RWPE2 (cell line): ENCODE data around the gene RGS17.

ENCODE experiments used
- ATAC-seq: fragments of 200-7000 bp; cut with Tn5 transposase; 3 replicates; pipeline ENCODE4 v1.9.1; 2021; ENCODE audit warnings: low read depth
- DNase-seq: peaks from one replicate; pipeline ENCODE4 v3.0.0-alpha.2; 2020; ENCODE audit warnings: low spot score
- H3K27ac ChIP-seq: fragments of 450-650 bp; 2 replicates; pipeline ENCODE4 v1.5.1; 2017; ENCODE audit warnings: mild to moderate bottlenecking; ENCODE audit not compliant: poor library complexity, severe bottlenecking
- H3K27me3 ChIP-seq: fragments of 250-450 bp; sonication (Bioruptor Pico); 2 replicates; pipeline ENCODE4 v1.5.1; 2021; ENCODE audit warnings: mild to moderate bottlenecking, moderate library complexity; ENCODE audit not compliant: insufficient read depth, poor library complexity, severe bottlenecking
- H3K36me3 ChIP-seq: fragments of 250-450 bp; sonication (Bioruptor Pico); 2 replicates; pipeline ENCODE4 v1.5.1; 2020; ENCODE audit warnings: low read depth, mild to moderate bottlenecking, moderate library complexity
- H3K4me1 ChIP-seq: fragments of 250-450 bp; sonication (Bioruptor Pico); 2 replicates; pipeline ENCODE4 v1.5.1; 2021; ENCODE audit warnings: mild to moderate bottlenecking, moderate library complexity; ENCODE audit not compliant: insufficient read depth, poor library complexity, severe bottlenecking
- H3K4me3 ChIP-seq: fragments of 250-450 bp; sonication (Bioruptor Pico); 2 replicates; pipeline ENCODE4 v1.5.1; 2021; ENCODE audit warnings: mild to moderate bottlenecking, moderate library complexity; ENCODE audit not compliant: severe bottlenecking
- H3K9me3 ChIP-seq: fragments of 250-450 bp; sonication (Bioruptor Pico); 2 replicates; pipeline ENCODE4 v1.5.1; 2021; ENCODE audit warnings: mild to moderate bottlenecking, moderate library complexity; ENCODE audit not compliant: severe bottlenecking
- CTCF ChIP-seq: fragments of 450-650 bp; IDR thresholded peaks from one replicate; pipeline ENCODE4 v1.5.1; 2017; ENCODE audit warnings: mild to moderate bottlenecking, moderate library complexity; ENCODE audit not compliant: poor library complexity, severe bottlenecking

Gene RGS17

GRCh38 chr6:153150371-153150751 is 19.3 kb upstream of the RGS17 start:
- no peak for TF ChIP-seq CTCF
- ATAC-seq (no peak), DNase-seq (no peak)
- Histone ChIP-seq H3K4me1 (no peaks in the 10 kb centered on the region), H3K27me3 (no peaks in the 10 kb centered on the region), H3K36me3 (no peaks in the 10 kb centered on the region), H3K4me3 (no peak overlapping the region), H3K27ac (no peak overlapping the region), H3K9me3 (no peaks in the 10 kb centered on the region)

- no peaks in the 10 kb centered on the region for H3K4me1 ChIP-seq
- TF ChIP-seq CTCF = no peak
- H3K9me3 ChIP-seq = no peaks in the 10 kb centered on the region
- H3K27ac ChIP-seq = no peak overlapping the region
- no peaks in the 10 kb centered on the region for H3K27me3 ChIP-seq
- H3K36me3 ChIP-seq = no peaks in the 10 kb centered on the region
- DNase-seq (no peak), ATAC-seq (no peak)
- no peak overlapping the region for H3K4me3 ChIP-seq
These were observed 18.8 kb upstream of the RGS17 start for GRCh38 chr6:153149891-153150290.

DNA sequence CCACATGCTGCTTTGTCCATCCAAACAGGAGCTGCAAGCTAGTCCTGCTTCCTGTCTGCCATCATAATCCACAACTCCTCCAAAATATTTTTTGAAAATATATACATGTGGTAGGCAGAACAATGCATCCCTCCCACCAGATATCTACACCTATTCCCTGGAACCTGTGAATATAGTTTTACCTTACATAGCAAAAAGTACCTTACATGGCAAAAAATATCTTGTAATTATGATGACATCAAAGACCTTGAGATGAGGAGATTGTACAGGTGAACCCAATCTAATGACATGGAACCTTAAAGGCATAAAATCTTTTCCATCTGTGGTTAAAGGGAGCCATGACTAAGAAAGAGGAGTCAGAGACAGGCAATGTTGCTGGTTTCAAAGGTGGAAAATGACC is 15.3 kb upstream of the RGS17 start:
- no peaks in the 10 kb centered on the region for H3K36me3 ChIP-seq
- ATAC-seq = no peak
- TF ChIP-seq CTCF = no peak
- no peaks in the 10 kb centered on the region for H3K27me3 ChIP-seq
- DNase-seq = no peak
- H3K27ac ChIP-seq = no peak overlapping the region
- no peak overlapping the region for H3K4me3 ChIP-seq
- no peaks in the 10 kb centered on the region for H3K9me3 ChIP-seq
- no peaks in the 10 kb centered on the region for H3K4me1 ChIP-seq

DNA sequence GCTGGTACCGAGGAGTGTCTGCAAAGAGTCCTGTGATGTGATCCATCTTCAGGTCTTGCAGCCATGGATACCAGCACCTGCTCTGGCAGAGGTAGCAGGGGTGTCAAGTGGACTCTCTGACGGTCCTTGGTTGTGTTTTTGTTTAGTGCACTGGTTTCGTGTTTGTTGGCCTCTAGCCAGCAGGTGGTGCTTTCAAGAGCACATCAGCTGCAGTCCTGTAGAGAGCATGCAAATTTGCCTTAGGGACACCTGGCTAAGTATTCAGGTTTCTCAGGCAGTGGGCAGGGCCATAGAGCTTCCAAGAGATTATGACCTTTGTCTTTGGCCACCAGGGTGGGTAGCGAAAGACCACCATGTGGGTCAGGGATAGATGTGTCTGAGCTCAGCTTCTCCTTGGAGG is 14.5 kb upstream of the RGS17 start:
- H3K4me1 ChIP-seq = no peaks in the 10 kb centered on the region
- ATAC-seq (no peak), DNase-seq (no peak)
- no peak overlapping the region for H3K4me3 ChIP-seq
- H3K27ac ChIP-seq = no peak overlapping the region
- H3K27me3 ChIP-seq = no peaks in the 10 kb centered on the region
- no peaks in the 10 kb centered on the region for H3K36me3 ChIP-seq
- no peaks in the 10 kb centered on the region for H3K9me3 ChIP-seq
- no peak for TF ChIP-seq CTCF

DNA sequence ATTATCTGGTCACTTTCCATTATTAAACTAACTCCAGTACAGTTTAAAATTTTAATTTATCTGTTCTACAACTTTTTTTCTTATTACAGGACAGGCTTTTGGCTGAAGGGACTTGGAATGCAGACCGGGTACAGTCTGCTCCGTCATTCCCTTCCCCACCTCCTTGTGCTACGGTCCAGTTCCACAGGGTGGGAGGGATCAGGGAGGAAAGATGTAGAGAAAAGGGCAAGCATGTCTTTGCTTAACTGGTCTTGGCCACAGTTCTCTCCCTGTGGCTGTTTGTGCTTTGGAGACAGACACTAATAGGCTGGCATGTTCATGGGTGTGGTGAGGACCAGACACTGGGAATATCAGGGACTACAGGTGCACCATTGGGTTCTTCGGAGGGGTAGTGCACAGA is 12.1 kb upstream of the RGS17 start:
- no peaks in the 10 kb centered on the region for H3K36me3 ChIP-seq
- no peaks in the 10 kb centered on the region for H3K9me3 ChIP-seq
- no peaks in the 10 kb centered on the region for H3K4me1 ChIP-seq
- DNase-seq (no peak), ATAC-seq (no peak)
- TF ChIP-seq CTCF = no peak
- no peak overlapping the region for H3K4me3 ChIP-seq
- no peak overlapping the region for H3K27ac ChIP-seq
- H3K27me3 ChIP-seq = no peaks in the 10 kb centered on the region
